ENCODE data around the gene PTAR1.
A peak's percentile ranks its signal among the peaks of the same experiment; 100 is the strongest.
"Not testable (repeated sequence)": the region's sequence is repeated elsewhere in the genome, so short reads cannot be mapped to it uniquely, and the experiment has no call there.

The PTAR1 gene, protein sequence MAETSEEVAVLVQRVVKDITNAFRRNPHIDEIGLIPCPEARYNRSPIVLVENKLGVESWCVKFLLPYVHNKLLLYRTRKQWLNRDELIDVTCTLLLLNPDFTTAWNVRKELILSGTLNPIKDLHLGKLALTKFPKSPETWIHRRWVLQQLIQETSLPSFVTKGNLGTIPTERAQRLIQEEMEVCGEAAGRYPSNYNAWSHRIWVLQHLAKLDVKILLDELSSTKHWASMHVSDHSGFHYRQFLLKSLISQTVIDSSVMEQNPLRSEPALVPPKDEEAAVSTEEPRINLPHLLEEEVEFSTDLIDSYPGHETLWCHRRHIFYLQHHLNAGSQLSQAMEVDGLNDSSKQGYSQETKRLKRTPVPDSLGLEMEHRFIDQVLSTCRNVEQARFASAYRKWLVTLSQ
- 94.5 to 141 (median 113) reads per million in 3 donors for total RNA-seq

DNA sequence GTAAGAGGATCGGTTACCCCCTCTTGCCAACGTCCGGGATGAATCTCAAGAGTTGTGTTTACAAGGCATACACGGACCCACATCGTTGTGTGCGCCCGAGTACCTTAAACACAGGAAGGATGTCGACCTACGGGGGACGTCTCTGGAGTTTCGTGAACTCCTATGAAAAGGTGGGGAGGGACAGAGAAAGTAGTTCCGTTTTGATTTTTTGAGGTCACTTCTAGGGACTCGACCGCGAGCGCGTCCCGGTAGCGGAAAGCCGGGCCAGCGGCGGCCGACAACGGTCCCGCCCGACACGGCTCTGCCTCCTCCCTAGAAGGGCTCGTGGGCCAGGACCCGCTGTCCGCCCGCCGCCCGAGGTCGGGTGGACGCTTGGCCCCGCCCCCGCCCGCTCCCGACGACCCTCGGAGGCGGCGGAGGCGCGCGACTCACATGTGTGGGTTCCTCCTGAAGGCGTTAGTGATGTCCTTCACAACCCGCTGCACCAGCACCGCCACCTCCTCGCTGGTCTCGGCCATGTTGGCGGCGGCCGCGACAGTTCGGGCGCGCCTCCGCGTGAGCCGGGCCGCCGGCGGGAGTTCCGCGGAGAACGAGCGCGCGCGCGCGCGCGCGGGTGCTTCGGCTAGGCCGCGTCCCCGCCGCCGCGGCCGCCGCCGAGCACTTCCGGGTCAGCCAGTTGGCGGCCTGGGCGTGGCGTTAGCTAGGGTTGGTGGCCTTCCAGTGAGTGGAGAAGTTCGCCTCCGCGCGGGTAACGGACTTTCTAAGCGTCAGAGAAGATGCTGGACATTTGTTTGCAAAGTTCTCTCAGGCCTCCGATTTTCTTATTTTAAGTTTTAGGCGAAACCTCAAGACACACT, at the start of gene PTAR1:
PTAR1 (minus strand) TSS at position 591 of the 857 bp plus-strand sequence; CDS start at position 518, 73 bp downstream.
- H3K9me3 ChIP-seq (ENCODE audit: control insufficient read depth, low read length), result no peaks in the 10 kb centered on the region
- DNase-seq, result peak; percentile 75 to 79 (median 79)
- peaks cover 9% of the 10 kb centered on the region for H3K4me1 ChIP-seq (ENCODE audit: control insufficient read depth, insufficient read depth, low read length, poor library complexity, severe bottlenecking)
- H3K36me3 ChIP-seq (ENCODE audit: control insufficient read depth, insufficient read depth, low read length), result no peaks in the 10 kb centered on the region
- H3K27me3 ChIP-seq (replicated peaks; ENCODE audit: control insufficient read depth, insufficient read depth, low read length, poor library complexity, severe bottlenecking), result no peaks in the 10 kb centered on the region
- H3K27ac ChIP-seq (ENCODE audit: insufficient read depth, low read length, poor library complexity, severe bottlenecking), result peak within 1 kb of the TSS; percentile 93
- peak within 1 kb of the TSS; percentile 96 for H3K4me3 ChIP-seq (ENCODE audit: insufficient read depth, low read depth, low read length, poor library complexity, severe bottlenecking)

DNA sequence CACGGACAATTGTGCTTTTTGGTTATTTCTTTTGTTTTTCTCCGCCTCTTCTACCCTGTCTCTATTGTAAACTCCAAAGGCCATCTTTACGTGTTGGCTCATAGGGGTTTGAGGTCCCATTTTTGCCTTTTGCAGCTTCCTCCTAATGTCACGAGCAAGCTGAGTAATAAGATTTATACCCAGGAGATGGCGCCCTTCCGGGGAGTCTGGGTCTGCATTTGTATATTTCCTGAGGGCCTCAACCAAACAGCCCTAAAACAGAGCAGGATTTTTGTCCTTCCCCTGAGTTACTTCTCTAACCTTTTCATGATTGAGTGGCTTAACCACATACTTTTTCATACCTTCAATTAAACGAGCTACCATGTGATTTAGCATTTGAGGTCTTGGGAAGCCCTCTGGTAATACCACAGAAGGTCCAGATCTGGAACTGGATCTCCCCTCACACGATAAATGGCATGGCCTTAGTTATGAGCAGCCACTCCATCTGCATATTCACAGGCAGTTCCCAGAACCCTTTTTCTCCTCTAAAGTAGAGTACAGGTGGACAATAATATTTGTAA, 49.6 kb upstream of the PTAR1 start:
- H3K4me3 ChIP-seq (ENCODE audit: insufficient read depth, low read depth, low read length, poor library complexity, severe bottlenecking), result no peak overlapping the region
- peaks cover 4% of the 10 kb centered on the region for H3K27me3 ChIP-seq (replicated peaks; ENCODE audit: control insufficient read depth, insufficient read depth, low read length, poor library complexity, severe bottlenecking)
- no peak for DNase-seq
- H3K27ac ChIP-seq (ENCODE audit: insufficient read depth, low read length, poor library complexity, severe bottlenecking), result no peak overlapping the region
- no peaks in the 10 kb centered on the region for H3K36me3 ChIP-seq (ENCODE audit: control insufficient read depth, insufficient read depth, low read length)
- no peaks in the 10 kb centered on the region for H3K9me3 ChIP-seq (ENCODE audit: control insufficient read depth, low read length)
- no peaks in the 10 kb centered on the region for H3K4me1 ChIP-seq (ENCODE audit: control insufficient read depth, insufficient read depth, low read length, poor library complexity, severe bottlenecking)

DNA sequence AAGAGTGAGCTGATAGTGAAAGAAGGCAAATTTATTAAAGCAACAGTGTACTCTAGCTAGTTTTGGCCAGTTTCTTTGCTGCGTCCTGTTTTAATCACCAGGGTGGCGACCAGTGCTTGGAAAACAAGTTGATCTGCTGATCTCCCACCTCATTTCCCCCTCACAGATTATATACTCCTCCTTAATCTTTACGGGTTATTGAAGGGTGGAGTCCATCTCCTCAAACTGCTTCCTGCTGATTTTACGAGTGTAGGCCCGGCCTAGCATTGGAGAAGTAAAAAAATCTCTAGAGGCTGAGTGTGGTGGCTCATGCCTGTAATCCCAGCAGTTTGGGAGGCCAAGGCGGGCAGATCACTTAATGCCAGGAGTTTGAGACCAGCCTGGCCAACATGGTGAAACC, 46.8 kb upstream of the PTAR1 start:
- no peaks in the 10 kb centered on the region for H3K27me3 ChIP-seq (replicated peaks; ENCODE audit: control insufficient read depth, insufficient read depth, low read length, poor library complexity, severe bottlenecking)

DNA sequence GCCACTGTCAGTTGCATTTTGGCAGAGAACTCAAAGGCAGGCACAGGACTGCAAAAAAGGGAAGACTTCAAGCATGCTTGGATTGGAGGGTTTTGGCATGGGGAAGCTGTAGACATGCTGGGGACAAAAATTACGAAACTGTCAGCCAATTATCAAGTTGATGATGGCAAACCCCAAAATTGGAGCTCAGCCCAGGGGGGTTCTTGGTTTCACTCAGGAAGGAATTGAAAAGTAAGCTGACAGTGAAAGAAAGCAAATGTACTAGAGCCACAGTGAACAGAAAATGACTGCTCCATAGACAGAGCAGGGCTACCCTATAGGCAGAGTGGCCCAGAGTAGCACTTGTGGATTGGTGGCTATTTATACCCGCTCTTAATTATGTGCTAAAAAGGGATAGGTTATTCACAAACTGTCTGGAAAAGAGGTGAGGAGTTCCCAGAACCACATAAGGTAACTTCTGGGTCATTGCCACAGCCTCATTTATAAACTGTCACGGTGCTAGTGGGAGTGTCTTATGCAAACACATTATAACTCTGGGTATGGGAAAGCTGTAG, 46.2 kb upstream of the PTAR1 start:
- H3K36me3 ChIP-seq (ENCODE audit: control insufficient read depth, insufficient read depth, low read length), result no peaks in the 10 kb centered on the region
- H3K27ac ChIP-seq (ENCODE audit: insufficient read depth, low read length, poor library complexity, severe bottlenecking), result no peak overlapping the region
- DNase-seq, result no peak
- no peaks in the 10 kb centered on the region for H3K9me3 ChIP-seq (ENCODE audit: control insufficient read depth, low read length)
- H3K4me3 ChIP-seq (ENCODE audit: insufficient read depth, low read depth, low read length, poor library complexity, severe bottlenecking), result no peak overlapping the region
- no peaks in the 10 kb centered on the region for H3K4me1 ChIP-seq (ENCODE audit: control insufficient read depth, insufficient read depth, low read length, poor library complexity, severe bottlenecking)
- H3K27me3 ChIP-seq (replicated peaks; ENCODE audit: control insufficient read depth, insufficient read depth, low read length, poor library complexity, severe bottlenecking), result no peaks in the 10 kb centered on the region

More for the DNA sequence above, 46.8 kb upstream of the PTAR1 start:
- no peaks in the 10 kb centered on the region for H3K36me3 ChIP-seq (ENCODE audit: control insufficient read depth, insufficient read depth, low read length)
- no peak overlapping the region for H3K4me3 ChIP-seq (ENCODE audit: insufficient read depth, low read depth, low read length, poor library complexity, severe bottlenecking)
- no peaks in the 10 kb centered on the region for H3K4me1 ChIP-seq (ENCODE audit: control insufficient read depth, insufficient read depth, low read length, poor library complexity, severe bottlenecking)
- no peak for DNase-seq
- no peak overlapping the region for H3K27ac ChIP-seq (ENCODE audit: insufficient read depth, low read length, poor library complexity, severe bottlenecking)
- H3K9me3 ChIP-seq (ENCODE audit: control insufficient read depth, low read length), result no peaks in the 10 kb centered on the region

DNA sequence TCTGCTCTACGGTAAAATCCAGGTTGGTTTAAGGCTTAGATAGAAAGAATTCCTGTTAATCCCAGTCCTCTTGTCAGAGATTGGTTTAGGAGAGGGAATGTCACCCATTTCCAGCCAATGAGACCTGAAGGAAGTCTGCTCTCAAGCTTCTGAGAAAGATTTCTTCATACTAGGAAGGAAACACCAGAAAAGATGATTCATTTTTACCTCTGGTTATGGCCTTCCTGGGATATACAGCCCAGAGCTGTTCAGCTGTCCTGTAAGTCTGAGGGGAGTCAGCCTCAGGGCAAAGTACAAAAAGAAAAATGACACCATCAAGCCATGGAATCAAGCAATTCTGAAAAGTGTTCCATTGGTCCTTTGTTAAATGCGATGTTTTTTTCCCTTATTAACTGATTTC, 42.2 kb upstream of the PTAR1 start:
- Histone ChIP-seq H3K27ac (ENCODE audit: insufficient read depth, low read length, poor library complexity, severe bottlenecking) (no peak overlapping the region), H3K9me3 (ENCODE audit: control insufficient read depth, low read length) (no peaks in the 10 kb centered on the region), H3K27me3 (replicated peaks; ENCODE audit: control insufficient read depth, insufficient read depth, low read length, poor library complexity, severe bottlenecking) (no peaks in the 10 kb centered on the region), H3K4me1 (ENCODE audit: control insufficient read depth, insufficient read depth, low read length, poor library complexity, severe bottlenecking) (no peaks in the 10 kb centered on the region), H3K4me3 (ENCODE audit: insufficient read depth, low read depth, low read length, poor library complexity, severe bottlenecking) (no peak overlapping the region), H3K36me3 (ENCODE audit: control insufficient read depth, insufficient read depth, low read length) (no peaks in the 10 kb centered on the region)
- DNase-seq, result no peak

DNA sequence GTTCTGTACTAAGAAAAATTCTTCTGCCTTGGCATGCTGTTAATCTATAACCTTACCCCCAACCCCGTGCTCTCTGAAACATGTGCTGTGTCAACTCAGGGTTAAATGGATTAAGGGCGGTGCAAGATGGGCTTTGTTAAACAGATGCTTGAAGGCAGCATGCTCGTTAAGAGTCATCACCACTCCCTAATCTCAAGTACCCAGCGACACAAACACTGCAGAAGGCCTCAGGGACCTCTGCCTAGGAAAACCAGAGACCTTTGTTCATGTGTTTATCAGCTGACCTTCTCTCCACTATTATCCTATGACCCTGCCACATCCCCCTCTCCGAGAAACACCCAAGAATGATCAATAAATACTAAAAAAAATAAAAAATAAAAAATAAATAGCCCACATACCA, 40.2 kb upstream of the PTAR1 start:
- not testable (repeated sequence) for H3K27ac ChIP-seq (ENCODE audit: insufficient read depth, low read length, poor library complexity, severe bottlenecking); H3K4me3 ChIP-seq (ENCODE audit: insufficient read depth, low read depth, low read length, poor library complexity, severe bottlenecking); H3K4me1 ChIP-seq (ENCODE audit: control insufficient read depth, insufficient read depth, low read length, poor library complexity, severe bottlenecking)

DNA sequence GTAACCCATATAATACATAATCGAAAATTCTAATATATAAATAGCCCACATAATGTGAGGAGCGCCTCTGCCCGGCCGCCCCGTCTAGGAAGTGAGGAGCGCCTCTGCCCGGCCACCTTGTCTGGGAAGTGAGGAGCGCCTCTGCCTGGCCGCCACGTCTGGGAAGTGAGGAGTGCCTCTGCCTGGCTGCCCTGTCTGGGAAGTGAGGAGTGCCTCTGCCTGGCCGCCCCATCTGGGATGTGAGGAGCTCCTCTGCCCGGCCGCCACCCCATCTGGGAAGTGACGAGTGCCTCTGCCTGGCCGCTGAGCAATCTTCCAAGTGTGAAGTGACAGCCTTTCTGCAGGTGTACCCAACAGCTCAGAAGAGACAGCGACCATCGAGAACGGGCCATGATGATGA, 39.7 kb upstream of the PTAR1 start:
- not testable (repeated sequence) for H3K4me3 ChIP-seq (ENCODE audit: insufficient read depth, low read depth, low read length, poor library complexity, severe bottlenecking)

More for the DNA sequence above, 40.2 kb upstream of the PTAR1 start:
- not testable (repeated sequence) for H3K27me3 ChIP-seq (replicated peaks; ENCODE audit: control insufficient read depth, insufficient read depth, low read length, poor library complexity, severe bottlenecking); DNase-seq; H3K9me3 ChIP-seq (ENCODE audit: control insufficient read depth, low read length); H3K36me3 ChIP-seq (ENCODE audit: control insufficient read depth, insufficient read depth, low read length)

DNA sequence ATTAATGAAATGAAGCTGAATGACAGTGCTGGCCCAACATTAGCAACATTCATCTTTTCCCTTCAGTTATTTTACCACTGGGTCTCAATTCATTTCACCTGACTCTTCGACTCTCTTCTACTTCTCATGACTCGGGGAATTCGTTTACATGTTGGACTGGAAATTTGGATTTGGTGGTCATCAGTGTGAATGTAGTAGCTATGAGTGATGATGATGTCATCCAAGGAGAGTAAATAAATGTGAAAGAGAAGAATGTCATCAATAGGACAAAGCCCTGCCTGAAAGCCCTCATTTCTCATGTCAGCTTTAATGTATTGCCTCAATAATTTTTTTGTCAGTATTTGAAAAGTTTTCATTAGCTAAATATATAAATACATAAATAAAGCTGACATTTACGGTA, 38.9 kb upstream of the PTAR1 start:
- no peak overlapping the region for H3K27ac ChIP-seq (ENCODE audit: insufficient read depth, low read length, poor library complexity, severe bottlenecking)
- no peak overlapping the region for H3K4me3 ChIP-seq (ENCODE audit: insufficient read depth, low read depth, low read length, poor library complexity, severe bottlenecking)
- no peaks in the 10 kb centered on the region for H3K27me3 ChIP-seq (replicated peaks; ENCODE audit: control insufficient read depth, insufficient read depth, low read length, poor library complexity, severe bottlenecking)
- H3K9me3 ChIP-seq (ENCODE audit: control insufficient read depth, low read length), result no peaks in the 10 kb centered on the region
- no peaks in the 10 kb centered on the region for H3K4me1 ChIP-seq (ENCODE audit: control insufficient read depth, insufficient read depth, low read length, poor library complexity, severe bottlenecking)
- no peaks in the 10 kb centered on the region for H3K36me3 ChIP-seq (ENCODE audit: control insufficient read depth, insufficient read depth, low read length)
- no peak for DNase-seq

More for the DNA sequence above, 39.7 kb upstream of the PTAR1 start:
- not testable (repeated sequence) for H3K36me3 ChIP-seq (ENCODE audit: control insufficient read depth, insufficient read depth, low read length); H3K27ac ChIP-seq (ENCODE audit: insufficient read depth, low read length, poor library complexity, severe bottlenecking); DNase-seq; H3K27me3 ChIP-seq (replicated peaks; ENCODE audit: control insufficient read depth, insufficient read depth, low read length, poor library complexity, severe bottlenecking); H3K4me1 ChIP-seq (ENCODE audit: control insufficient read depth, insufficient read depth, low read length, poor library complexity, severe bottlenecking); H3K9me3 ChIP-seq (ENCODE audit: control insufficient read depth, low read length)

DNA sequence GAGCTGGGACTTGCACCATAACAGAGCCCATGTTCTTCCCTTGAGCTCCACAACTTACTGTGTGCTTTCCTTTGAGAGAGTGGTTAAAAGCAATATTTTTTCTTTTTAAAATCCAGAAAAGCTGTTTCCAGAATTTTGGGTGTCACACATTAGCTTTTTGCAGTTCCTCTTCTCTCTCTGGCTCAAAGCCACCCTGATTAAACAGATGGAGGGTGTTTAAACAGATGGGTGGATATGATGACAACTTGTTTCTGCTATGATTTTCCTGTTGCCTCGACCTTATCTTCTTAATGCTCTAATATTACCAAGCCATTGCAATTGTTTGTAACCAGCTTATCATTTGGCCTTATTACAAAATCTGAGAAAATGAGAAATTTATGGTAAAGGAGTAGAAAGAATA, 37.9 kb upstream of the PTAR1 start:
- H3K4me3 ChIP-seq (ENCODE audit: insufficient read depth, low read depth, low read length, poor library complexity, severe bottlenecking), result no peak overlapping the region
- H3K27ac ChIP-seq (ENCODE audit: insufficient read depth, low read length, poor library complexity, severe bottlenecking), result no peak overlapping the region
- no peak for DNase-seq
- H3K9me3 ChIP-seq (ENCODE audit: control insufficient read depth, low read length), result no peaks in the 10 kb centered on the region
- H3K36me3 ChIP-seq (ENCODE audit: control insufficient read depth, insufficient read depth, low read length), result no peaks in the 10 kb centered on the region
- no peaks in the 10 kb centered on the region for H3K4me1 ChIP-seq (ENCODE audit: control insufficient read depth, insufficient read depth, low read length, poor library complexity, severe bottlenecking)
- no peaks in the 10 kb centered on the region for H3K27me3 ChIP-seq (replicated peaks; ENCODE audit: control insufficient read depth, insufficient read depth, low read length, poor library complexity, severe bottlenecking)
